ENCODE results near the gene DYNC1I1. TPM values are rescaled to one million over a fixed set of nuclear protein-coding genes. Genes with fewer than 3 reads are reported as not detected.

The DYNC1I1 gene
- total RNA-seq, 4 donors from 2014 or later = 1.7 to 6.8 (median 4.2) TPM

- ATAC-seq (ENCODE audit: low FRiP score) = no peak
- TF ChIP-seq, protein P1, sequence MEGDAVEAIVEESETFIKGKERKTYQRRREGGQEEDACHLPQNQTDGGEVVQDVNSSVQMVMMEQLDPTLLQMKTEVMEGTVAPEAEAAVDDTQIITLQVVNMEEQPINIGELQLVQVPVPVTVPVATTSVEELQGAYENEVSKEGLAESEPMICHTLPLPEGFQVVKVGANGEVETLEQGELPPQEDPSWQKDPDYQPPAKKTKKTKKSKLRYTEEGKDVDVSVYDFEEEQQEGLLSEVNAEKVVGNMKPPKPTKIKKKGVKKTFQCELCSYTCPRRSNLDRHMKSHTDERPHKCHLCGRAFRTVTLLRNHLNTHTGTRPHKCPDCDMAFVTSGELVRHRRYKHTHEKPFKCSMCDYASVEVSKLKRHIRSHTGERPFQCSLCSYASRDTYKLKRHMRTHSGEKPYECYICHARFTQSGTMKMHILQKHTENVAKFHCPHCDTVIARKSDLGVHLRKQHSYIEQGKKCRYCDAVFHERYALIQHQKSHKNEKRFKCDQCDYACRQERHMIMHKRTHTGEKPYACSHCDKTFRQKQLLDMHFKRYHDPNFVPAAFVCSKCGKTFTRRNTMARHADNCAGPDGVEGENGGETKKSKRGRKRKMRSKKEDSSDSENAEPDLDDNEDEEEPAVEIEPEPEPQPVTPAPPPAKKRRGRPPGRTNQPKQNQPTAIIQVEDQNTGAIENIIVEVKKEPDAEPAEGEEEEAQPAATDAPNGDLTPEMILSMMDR (IDR thresholded peaks at IDR 0.05) = no peak
- DNase-seq (ENCODE audit: low spot score) = no peak
Measured at GRCh38 chr7:95788258-95788657, 15.9 kb downstream of the DYNC1I1 start.

- TF ChIP-seq, protein P1 (IDR thresholded peaks at IDR 0.05) = no peak
- ATAC-seq (ENCODE audit: low FRiP score) = no peak
- no peak for DNase-seq (ENCODE audit: low spot score)
Measured at GRCh38 chr7:95788884-95789283, 16.5 kb downstream of the DYNC1I1 start.

- TF ChIP-seq, protein P1 (IDR thresholded peaks at IDR 0.05) = no peak
- DNase-seq (ENCODE audit: low spot score) (no peak), ATAC-seq (ENCODE audit: low FRiP score) (no peak)
Measured at GRCh38 chr7:95793658-95794057, 21.3 kb downstream of the DYNC1I1 start.

- TF ChIP-seq, protein P1 (IDR thresholded peaks at IDR 0.05) = no peak
- ATAC-seq (ENCODE audit: low FRiP score) (no peak), DNase-seq (ENCODE audit: low spot score) (no peak)
Measured at GRCh38 chr7:95794917-95795515, 22.7 kb downstream of the DYNC1I1 start.

GRCh38 chr7:95796617-95797016 lies 24.3 kb downstream of the DYNC1I1 start:
- TF ChIP-seq, protein P1 (IDR thresholded peaks at IDR 0.05) = no peak
- DNase-seq (ENCODE audit: low spot score) (no peak), ATAC-seq (ENCODE audit: low FRiP score) (no peak)

DNA sequence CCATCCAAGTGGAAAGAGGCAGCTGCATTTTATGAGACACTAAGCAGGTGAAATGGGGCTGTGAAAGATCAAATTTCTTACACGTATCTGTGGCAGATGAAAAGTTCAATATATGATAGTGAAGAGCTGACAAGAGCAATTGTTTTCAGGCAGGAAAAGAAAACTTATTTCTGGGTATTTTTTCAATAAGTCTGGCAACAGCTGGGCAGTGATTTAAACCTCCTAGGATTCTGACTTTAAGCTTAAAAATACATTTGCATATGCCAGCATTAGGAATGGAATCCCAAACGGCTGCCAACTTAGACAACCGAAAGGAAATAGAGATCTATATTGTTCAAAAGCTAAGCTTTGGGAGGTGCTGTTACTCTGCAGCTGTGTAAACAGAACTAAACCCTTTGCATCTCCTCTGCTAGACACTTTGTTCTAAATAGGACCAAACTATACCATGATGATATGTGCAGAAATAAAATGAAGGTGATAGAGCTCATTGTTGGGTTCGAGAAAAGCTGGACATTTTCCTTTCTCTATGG lies 26.1 kb downstream of the DYNC1I1 start:
- no peak for ATAC-seq (ENCODE audit: low FRiP score)
- TF ChIP-seq, protein P1 (IDR thresholded peaks at IDR 0.05) = no peak
- DNase-seq (ENCODE audit: low spot score) = no peak

DNA sequence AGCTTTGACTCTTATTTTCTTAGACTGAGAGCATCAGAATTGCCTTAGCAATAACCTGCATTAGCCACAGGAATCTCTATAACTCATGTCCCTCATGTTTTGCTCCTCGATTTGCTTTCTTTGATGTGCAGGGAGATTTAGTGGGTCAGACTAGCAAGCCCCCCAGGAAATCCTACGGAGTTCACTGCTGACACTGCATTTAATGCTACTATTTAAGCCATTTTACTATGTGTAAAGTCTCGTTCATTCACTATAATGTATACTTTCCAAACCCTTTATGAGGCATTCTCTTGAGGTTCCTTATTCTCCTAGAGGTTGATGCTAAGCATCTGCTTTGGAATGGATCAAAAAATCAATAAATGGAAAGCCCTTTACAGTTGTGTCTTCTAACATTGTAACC lies 28.4 kb downstream of the DYNC1I1 start:
- ATAC-seq (ENCODE audit: low FRiP score) = no peak
- DNase-seq (ENCODE audit: low spot score) = no peak
- TF ChIP-seq, protein P1 (IDR thresholded peaks at IDR 0.05) = no peak
